ENCODE results near the gene ALOX15.

ALOX15 gene

GRCh38 chr17:4594406-4594805, 47.1 kb downstream of the ALOX15 start:
- DNase-seq (ENCODE audit: low spot score) = no peak
- H2BK120ac ChIP-seq (ENCODE audit: low read depth, low read length) = no peak overlapping the region
- H3K23ac ChIP-seq (ENCODE audit: low read depth, low read length, poor library complexity) = no peak overlapping the region
- H3K18ac ChIP-seq (ENCODE audit: low read length) = peak overlapping the region; percentile 78
- no peaks in the 10 kb centered on the region for H3K79me1 ChIP-seq (ENCODE audit: low read depth, low read length)
- no peak overlapping the region for H2BK12ac ChIP-seq (ENCODE audit: low read length)
- peaks cover 4 to 17% of the 10 kb centered on the region in 2 donors for H3K4me1 ChIP-seq (ENCODE audit: control insufficient read depth in 2 of 2, insufficient read depth in 1 of 2, low read depth in 1 of 2, low read length in 2 of 2)
- H3K36me3 ChIP-seq (replicated peaks in 1 of 2; ENCODE audit: control insufficient read depth in 2 of 2, insufficient read depth in 2 of 2, low read length in 2 of 2) = no peaks in the 10 kb centered on the region
- no CpG with 5 or more reads among the region's 7 CpGs for WGBS, 2 donors (ENCODE audit: extremely low coverage in 2 of 2, insufficient read length in 2 of 2, insufficient replicate concordance in 1 of 2)
- no peak overlapping the region for H3K4me2 ChIP-seq (ENCODE audit: insufficient read depth, low read length, poor library complexity, severe bottlenecking)
- peak overlapping the region; percentile 86 for H2BK15ac ChIP-seq (ENCODE audit: low read length)
- H2BK5ac ChIP-seq (ENCODE audit: low read length) = no peak overlapping the region
- no peak overlapping the region for H3K4ac ChIP-seq (ENCODE audit: low read length)
- no peaks in the 10 kb centered on the region for H3K9me3 ChIP-seq (replicated peaks in 1 of 2; ENCODE audit: control insufficient read depth in 2 of 2, insufficient read depth in 1 of 2, low read depth in 1 of 2, low read length in 2 of 2)
- no peak overlapping the region for H3K9ac ChIP-seq (ENCODE audit: low read depth, low read length, poor library complexity)
- no peak overlapping the region for H3K14ac ChIP-seq (ENCODE audit: low read length)
- H2AK5ac ChIP-seq (ENCODE audit: low read depth, low read length) = peak overlapping the region; percentile 93
- H3K27me3 ChIP-seq (ENCODE audit: control insufficient read depth in 3 of 3, insufficient read depth in 3 of 3, low read depth in 1 of 3, low read length in 3 of 3) = peaks cover 0 to 77% (median 0%) of the 10 kb centered on the region in 3 experiments
- H3K27ac ChIP-seq (replicated peaks; ENCODE audit: low read length) = no peak overlapping the region
- peak overlapping the region; percentile 76 for H2AFZ ChIP-seq (ENCODE audit: low read length)
- no peak overlapping the region for H4K8ac ChIP-seq (ENCODE audit: low read depth, low read length)
- H3K4me3 ChIP-seq (ENCODE audit: low read length in 2 of 2) = no peak overlapping the region
- H4K91ac ChIP-seq (ENCODE audit: low read depth, low read length, poor library complexity) = no peak overlapping the region

DNA sequence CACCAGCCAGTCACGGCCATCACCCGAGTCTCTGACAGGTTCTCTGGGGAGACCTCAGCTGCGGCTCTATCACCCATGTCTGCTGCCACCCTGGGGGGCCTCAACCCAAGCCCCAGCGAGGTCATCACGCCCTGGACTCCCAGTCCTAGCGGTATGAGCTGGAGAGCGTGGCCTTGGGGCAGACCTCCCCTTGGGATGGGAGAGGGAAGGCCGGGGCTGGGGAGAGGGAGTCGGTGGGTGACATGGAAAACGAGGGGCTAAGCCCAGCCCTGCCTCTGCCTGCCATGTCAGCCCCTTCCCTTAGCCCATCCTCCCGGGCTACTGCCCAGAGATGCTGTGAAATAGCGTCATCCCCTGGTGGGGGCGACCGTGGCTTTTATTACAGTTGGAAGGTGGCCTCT, 48.5 kb downstream of the ALOX15 start:
- Histone ChIP-seq H3K79me1 (ENCODE audit: low read depth, low read length) (no peaks in the 10 kb centered on the region), H3K4me2 (ENCODE audit: insufficient read depth, low read length, poor library complexity, severe bottlenecking) (no peak overlapping the region), H4K8ac (ENCODE audit: low read depth, low read length) (peak overlapping the region; percentile 43), H2BK15ac (ENCODE audit: low read length) (peak overlapping the region; percentile 78), H2AFZ (ENCODE audit: low read length) (no peak overlapping the region), H3K4ac (ENCODE audit: low read length) (no peak overlapping the region), H4K91ac (ENCODE audit: low read depth, low read length, poor library complexity) (no peak overlapping the region), H3K9ac (ENCODE audit: low read depth, low read length, poor library complexity) (no peak overlapping the region), H3K9me3 (replicated peaks in 1 of 2; ENCODE audit: control insufficient read depth in 2 of 2, insufficient read depth in 1 of 2, low read depth in 1 of 2, low read length in 2 of 2) (peaks cover 0 to 2% of the 10 kb centered on the region in 2 donors), H3K4me1 (ENCODE audit: control insufficient read depth in 2 of 2, insufficient read depth in 1 of 2, low read depth in 1 of 2, low read length in 2 of 2) (peaks cover 0 to 8% of the 10 kb centered on the region in 2 donors), H3K23ac (ENCODE audit: low read depth, low read length, poor library complexity) (no peak overlapping the region), H2BK5ac (ENCODE audit: low read length) (peak overlapping the region; percentile 19), H2BK120ac (ENCODE audit: low read depth, low read length) (no peak overlapping the region), H3K36me3 (replicated peaks in 1 of 2; ENCODE audit: control insufficient read depth in 2 of 2, insufficient read depth in 2 of 2, low read length in 2 of 2) (no peaks in the 10 kb centered on the region), H2BK12ac (ENCODE audit: low read length) (no peak overlapping the region), H3K4me3 (ENCODE audit: low read length in 2 of 2) (no peak overlapping the region), H2AK5ac (ENCODE audit: low read depth, low read length) (peak overlapping the region; percentile 83), H3K27me3 (ENCODE audit: control insufficient read depth in 3 of 3, insufficient read depth in 3 of 3, low read depth in 1 of 3, low read length in 3 of 3) (peaks cover 0 to 80% (median 0%) of the 10 kb centered on the region in 3 experiments), H3K18ac (ENCODE audit: low read length) (peak overlapping the region; percentile 76), H3K14ac (ENCODE audit: low read length) (no peak overlapping the region), H3K27ac (replicated peaks; ENCODE audit: low read length) (no peak overlapping the region)
- no CpG with 5 or more reads among the region's 14 CpGs for WGBS, 2 donors (ENCODE audit: extremely low coverage in 2 of 2, insufficient read length in 2 of 2, insufficient replicate concordance in 1 of 2)
- DNase-seq (ENCODE audit: low spot score) = no peak

DNA sequence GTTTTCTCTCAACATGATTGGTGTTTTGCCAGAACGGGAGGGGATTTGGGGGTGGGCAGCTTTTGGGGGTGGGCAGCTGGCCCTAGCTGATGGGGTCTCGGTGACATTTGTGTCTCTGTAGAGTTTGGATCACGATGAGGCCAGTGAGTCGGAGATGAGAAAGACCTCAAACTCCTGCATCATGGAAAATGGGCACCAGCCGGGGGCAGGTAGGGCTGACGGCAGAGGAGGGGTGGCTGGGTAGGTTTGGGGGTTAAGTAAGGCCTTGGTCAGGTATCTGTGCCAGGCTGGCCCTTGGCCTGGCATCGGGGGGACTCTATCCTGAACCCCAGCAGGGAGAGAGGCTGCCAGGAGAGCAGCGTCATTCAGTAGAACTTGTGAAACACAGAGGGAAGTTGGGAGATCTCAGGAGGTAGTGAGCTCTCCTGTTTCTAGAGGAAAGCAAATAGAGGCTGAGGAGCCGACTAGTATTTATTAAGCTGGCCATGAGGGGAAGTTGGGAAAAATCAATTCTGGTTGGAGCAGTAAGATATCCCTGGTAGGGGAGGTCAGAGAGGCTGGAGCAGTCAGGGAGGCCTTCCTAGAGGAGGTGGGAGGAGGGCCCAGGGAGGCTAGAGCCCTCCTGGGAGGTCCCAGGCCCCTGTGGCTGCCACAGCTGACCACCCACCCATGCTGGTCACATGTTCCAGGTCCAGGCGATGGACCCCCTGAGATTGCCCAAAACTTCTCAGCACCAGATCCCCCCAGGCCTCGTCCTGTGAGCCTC, 49.1 kb downstream of the ALOX15 start:
- no peak overlapping the region for H3K4me3 ChIP-seq (ENCODE audit: low read length in 2 of 2)
- H4K8ac ChIP-seq (ENCODE audit: low read depth, low read length) = peak overlapping the region; percentile 43
- H3K14ac ChIP-seq (ENCODE audit: low read length) = no peak overlapping the region
- H3K79me1 ChIP-seq (ENCODE audit: low read depth, low read length) = no peaks in the 10 kb centered on the region
- no peak overlapping the region for H3K27ac ChIP-seq (replicated peaks; ENCODE audit: low read length)
- peak overlapping the region; percentile 47 for H2AK5ac ChIP-seq (ENCODE audit: low read depth, low read length)
- no peak for DNase-seq (ENCODE audit: low spot score)
- no peak overlapping the region for H2AFZ ChIP-seq (ENCODE audit: low read length)
- H3K36me3 ChIP-seq (replicated peaks in 1 of 2; ENCODE audit: control insufficient read depth in 2 of 2, insufficient read depth in 2 of 2, low read length in 2 of 2) = no peaks in the 10 kb centered on the region
- no peak overlapping the region for H3K4ac ChIP-seq (ENCODE audit: low read length)
- peaks cover 0 to 80% (median 0%) of the 10 kb centered on the region in 3 experiments for H3K27me3 ChIP-seq (ENCODE audit: control insufficient read depth in 3 of 3, insufficient read depth in 3 of 3, low read depth in 1 of 3, low read length in 3 of 3)
- H3K23ac ChIP-seq (ENCODE audit: low read depth, low read length, poor library complexity) = no peak overlapping the region
- WGBS, 2 donors (ENCODE audit: extremely low coverage in 2 of 2, insufficient read length in 2 of 2, insufficient replicate concordance in 1 of 2) = no CpG with 5 or more reads among the region's 11 CpGs
- H3K4me1 ChIP-seq (ENCODE audit: control insufficient read depth in 2 of 2, insufficient read depth in 1 of 2, low read depth in 1 of 2, low read length in 2 of 2) = peaks cover 0 to 6% of the 10 kb centered on the region in 2 donors
- H2BK120ac ChIP-seq (ENCODE audit: low read depth, low read length) = no peak overlapping the region
- peak overlapping the region; percentile 19 for H2BK5ac ChIP-seq (ENCODE audit: low read length)
- H3K9ac ChIP-seq (ENCODE audit: low read depth, low read length, poor library complexity) = no peak overlapping the region
- no peak overlapping the region for H3K4me2 ChIP-seq (ENCODE audit: insufficient read depth, low read length, poor library complexity, severe bottlenecking)
- peak overlapping the region; percentile 48 for H3K18ac ChIP-seq (ENCODE audit: low read length)
- H3K9me3 ChIP-seq (replicated peaks in 1 of 2; ENCODE audit: control insufficient read depth in 2 of 2, insufficient read depth in 1 of 2, low read depth in 1 of 2, low read length in 2 of 2) = peaks cover 0 to 2% of the 10 kb centered on the region in 2 donors
- H2BK15ac ChIP-seq (ENCODE audit: low read length) = no peak overlapping the region
- peak overlapping the region; percentile 73 for H2BK12ac ChIP-seq (ENCODE audit: low read length)
- no peak overlapping the region for H4K91ac ChIP-seq (ENCODE audit: low read depth, low read length, poor library complexity)

- no peaks in the 10 kb centered on the region for H3K79me1 ChIP-seq (ENCODE audit: low read depth, low read length)
- H4K91ac ChIP-seq (ENCODE audit: low read depth, low read length, poor library complexity) = no peak overlapping the region
- H3K36me3 ChIP-seq (replicated peaks in 1 of 2; ENCODE audit: control insufficient read depth in 2 of 2, insufficient read depth in 2 of 2, low read length in 2 of 2) = no peaks in the 10 kb centered on the region
- H2BK120ac ChIP-seq (ENCODE audit: low read depth, low read length) = no peak overlapping the region
- H3K4me2 ChIP-seq (ENCODE audit: insufficient read depth, low read length, poor library complexity, severe bottlenecking) = peak overlapping the region; percentile 2
- no peak overlapping the region for H2BK15ac ChIP-seq (ENCODE audit: low read length)
- peak overlapping the region; percentile 35 for H3K18ac ChIP-seq (ENCODE audit: low read length)
- peak overlapping the region; percentile 47 for H2AK5ac ChIP-seq (ENCODE audit: low read depth, low read length)
- peak overlapping the region; percentile 84 for H2BK12ac ChIP-seq (ENCODE audit: low read length)
- H3K14ac ChIP-seq (ENCODE audit: low read length) = peak overlapping the region; percentile 21
- no peak overlapping the region for H3K4me3 ChIP-seq (ENCODE audit: low read length in 2 of 2)
- H3K9ac ChIP-seq (ENCODE audit: low read depth, low read length, poor library complexity) = no peak overlapping the region
- no peak overlapping the region for H2BK5ac ChIP-seq (ENCODE audit: low read length)
- no CpG with 5 or more reads among the region's 12 CpGs for WGBS, 2 donors (ENCODE audit: extremely low coverage in 2 of 2, insufficient read length in 2 of 2, insufficient replicate concordance in 1 of 2)
- peaks cover 0 to 2% of the 10 kb centered on the region in 2 donors for H3K9me3 ChIP-seq (replicated peaks in 1 of 2; ENCODE audit: control insufficient read depth in 2 of 2, insufficient read depth in 1 of 2, low read depth in 1 of 2, low read length in 2 of 2)
- H3K23ac ChIP-seq (ENCODE audit: low read depth, low read length, poor library complexity) = peak overlapping the region; percentile 80
- no peak overlapping the region for H2AFZ ChIP-seq (ENCODE audit: low read length)
- no peak for DNase-seq (ENCODE audit: low spot score)
- H4K8ac ChIP-seq (ENCODE audit: low read depth, low read length) = no peak overlapping the region
- H3K27ac ChIP-seq (replicated peaks; ENCODE audit: low read length) = no peak overlapping the region
- H3K4ac ChIP-seq (ENCODE audit: low read length) = no peak overlapping the region
- peaks cover 0 to 81% (median 0%) of the 10 kb centered on the region in 3 experiments for H3K27me3 ChIP-seq (ENCODE audit: control insufficient read depth in 3 of 3, insufficient read depth in 3 of 3, low read depth in 1 of 3, low read length in 3 of 3)
- H3K4me1 ChIP-seq (ENCODE audit: control insufficient read depth in 2 of 2, insufficient read depth in 1 of 2, low read depth in 1 of 2, low read length in 2 of 2) = peaks cover 0 to 6% of the 10 kb centered on the region in 2 donors
These were observed 49.9 kb downstream of the ALOX15 start for GRCh38 chr17:4591529-4591928.
